Neural progenitor cell (in vitro differentiated cells): Measurements from ENCODE around the gene MPRIP.

Experiments
- EZH2 ChIP-seq: fragments of 200-600 bp; sonication (generic); IDR thresholded peaks from 2 replicates; pipeline ENCODE4 v1.6.1; 2017; ENCODE audit warnings: antibody characterized with exemption, mild to moderate bottlenecking, moderate library complexity
- TF ChIP-seq, protein P1 (sequence below): fragments of 200-600 bp; sonication (generic); IDR thresholded peaks from 2 replicates; pipeline ENCODE4 v1.5.1; 2017; ENCODE audit warnings: antibody characterized with exemption, mild to moderate bottlenecking

DNA sequence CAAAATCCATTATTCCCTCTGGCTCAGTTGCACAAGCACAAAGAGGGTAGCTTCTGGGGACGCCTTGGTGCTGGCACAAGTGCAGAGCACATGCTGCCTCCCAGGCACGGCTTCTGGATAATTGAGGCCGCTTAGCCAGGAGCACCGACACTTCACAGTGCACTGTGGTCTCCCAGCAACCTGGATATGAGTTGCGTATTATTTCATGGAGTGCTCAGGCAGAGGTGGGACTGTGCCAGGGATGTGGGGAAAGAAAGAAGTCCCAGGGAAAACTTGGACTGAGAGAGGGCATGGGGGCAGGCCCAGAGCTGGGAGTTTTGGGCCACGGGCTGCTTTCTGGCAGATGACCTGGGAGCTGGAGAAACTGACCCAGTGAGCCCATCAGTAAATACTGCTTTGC is 37.5 kb downstream of the MPRIP start:
- TF ChIP-seq, protein P1, sequence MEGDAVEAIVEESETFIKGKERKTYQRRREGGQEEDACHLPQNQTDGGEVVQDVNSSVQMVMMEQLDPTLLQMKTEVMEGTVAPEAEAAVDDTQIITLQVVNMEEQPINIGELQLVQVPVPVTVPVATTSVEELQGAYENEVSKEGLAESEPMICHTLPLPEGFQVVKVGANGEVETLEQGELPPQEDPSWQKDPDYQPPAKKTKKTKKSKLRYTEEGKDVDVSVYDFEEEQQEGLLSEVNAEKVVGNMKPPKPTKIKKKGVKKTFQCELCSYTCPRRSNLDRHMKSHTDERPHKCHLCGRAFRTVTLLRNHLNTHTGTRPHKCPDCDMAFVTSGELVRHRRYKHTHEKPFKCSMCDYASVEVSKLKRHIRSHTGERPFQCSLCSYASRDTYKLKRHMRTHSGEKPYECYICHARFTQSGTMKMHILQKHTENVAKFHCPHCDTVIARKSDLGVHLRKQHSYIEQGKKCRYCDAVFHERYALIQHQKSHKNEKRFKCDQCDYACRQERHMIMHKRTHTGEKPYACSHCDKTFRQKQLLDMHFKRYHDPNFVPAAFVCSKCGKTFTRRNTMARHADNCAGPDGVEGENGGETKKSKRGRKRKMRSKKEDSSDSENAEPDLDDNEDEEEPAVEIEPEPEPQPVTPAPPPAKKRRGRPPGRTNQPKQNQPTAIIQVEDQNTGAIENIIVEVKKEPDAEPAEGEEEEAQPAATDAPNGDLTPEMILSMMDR, result no peak
- TF ChIP-seq EZH2, result no peak
